Measurements from ENCODE around the gene ASB5. TPM values are rescaled to one million over a fixed set of nuclear protein-coding genes. Genes with fewer than 3 reads are reported as not detected.
A peak's percentile ranks its signal among the peaks of the same experiment; 100 is the strongest.

The ASB5 gene
- total and polyA plus RNA-seq, 2 donors (not counting 1 experiment from before 2014, with no cell fraction given) = not detected

DNA sequence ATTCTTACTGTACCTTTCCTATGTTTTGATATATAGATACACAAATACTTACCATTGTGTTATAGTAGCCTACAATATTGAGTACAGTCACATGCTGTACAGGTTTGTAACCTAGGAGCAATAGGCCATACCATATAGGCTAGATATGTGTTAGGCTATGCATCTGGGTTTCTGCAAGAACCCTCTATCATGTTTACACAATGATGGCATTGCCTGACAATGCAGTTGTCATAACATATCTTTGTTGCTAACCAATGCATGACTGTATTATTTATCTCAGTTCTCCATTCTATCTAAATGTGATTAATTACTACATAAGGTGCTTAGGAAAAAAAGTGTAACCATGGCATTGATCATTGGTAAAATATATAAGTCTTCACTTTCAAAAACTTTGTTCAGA lies 40.8 kb upstream of the ASB5 start:
- Histone ChIP-seq H2AFZ (ENCODE audit: insufficient read depth, low read depth, low read length, poor library complexity, severe bottlenecking) (no peak overlapping the region), H3K4me1 (ENCODE audit: control insufficient read depth in 2 of 2, insufficient read depth in 2 of 2, low read length in 2 of 2) (no peaks in the 10 kb centered on the region), H3K27me3 (replicated peaks in 1 of 4; ENCODE audit: control extremely low read depth in 1 of 4, control insufficient read depth in 3 of 4, insufficient read depth in 4 of 4, low read length in 3 of 4) (peaks cover 0 to 5% (median 0%) of the 10 kb centered on the region in 4 experiments), H4K20me1 (ENCODE audit: control insufficient read depth, insufficient read depth, low read length, poor library complexity, severe bottlenecking) (no peaks in the 10 kb centered on the region), H3K36me3 (replicated peaks in 1 of 2; ENCODE audit: control extremely low read depth in 1 of 2, control insufficient read depth in 1 of 2, extremely low read depth in 1 of 2, insufficient read depth in 2 of 2, low read length in 1 of 2) (no peaks in the 10 kb centered on the region), H3K4me2 (replicated peaks; ENCODE audit: low read depth, low read length, poor library complexity, severe bottlenecking) (no peak overlapping the region), H3K9me3 (ENCODE audit: control extremely low read depth in 1 of 3, control insufficient read depth in 2 of 3, insufficient read depth in 1 of 3, low read length in 2 of 3) (no peaks in the 10 kb centered on the region), H3K4me3 (ENCODE audit: control extremely low read depth in 1 of 5, extremely low read depth in 1 of 5, insufficient read depth in 1 of 5, low read depth in 2 of 5, low read length in 4 of 5) (no peak overlapping the region), H3K9ac (ENCODE audit: low read length) (no peak overlapping the region), H3K27ac (ENCODE audit: low read length in 2 of 2) (no peak overlapping the region), H3K79me2 (ENCODE audit: control insufficient read depth, insufficient read depth, low read length) (no peaks in the 10 kb centered on the region)
- Mint-ChIP-seq H3K9me3 (ENCODE audit: insufficient read depth) (no peaks in the 10 kb centered on the region), H3K4me3 (no peak overlapping the region), H3K4me1 (peaks cover 5% of the 10 kb centered on the region), H3K27me3 (peaks cover 15% of the 10 kb centered on the region), H3K27ac (no peak overlapping the region)
- intact Hi-C loops (cut with micrococcal nuclease) = no loop called here
- POLR2A ChIA-PET = no interaction called here
- ATAC-seq (ENCODE audit: low read depth) = no peak
- DNase-seq = no peak
- CTCF ChIA-PET = no interaction called here
- TF ChIP-seq, protein P1, sequence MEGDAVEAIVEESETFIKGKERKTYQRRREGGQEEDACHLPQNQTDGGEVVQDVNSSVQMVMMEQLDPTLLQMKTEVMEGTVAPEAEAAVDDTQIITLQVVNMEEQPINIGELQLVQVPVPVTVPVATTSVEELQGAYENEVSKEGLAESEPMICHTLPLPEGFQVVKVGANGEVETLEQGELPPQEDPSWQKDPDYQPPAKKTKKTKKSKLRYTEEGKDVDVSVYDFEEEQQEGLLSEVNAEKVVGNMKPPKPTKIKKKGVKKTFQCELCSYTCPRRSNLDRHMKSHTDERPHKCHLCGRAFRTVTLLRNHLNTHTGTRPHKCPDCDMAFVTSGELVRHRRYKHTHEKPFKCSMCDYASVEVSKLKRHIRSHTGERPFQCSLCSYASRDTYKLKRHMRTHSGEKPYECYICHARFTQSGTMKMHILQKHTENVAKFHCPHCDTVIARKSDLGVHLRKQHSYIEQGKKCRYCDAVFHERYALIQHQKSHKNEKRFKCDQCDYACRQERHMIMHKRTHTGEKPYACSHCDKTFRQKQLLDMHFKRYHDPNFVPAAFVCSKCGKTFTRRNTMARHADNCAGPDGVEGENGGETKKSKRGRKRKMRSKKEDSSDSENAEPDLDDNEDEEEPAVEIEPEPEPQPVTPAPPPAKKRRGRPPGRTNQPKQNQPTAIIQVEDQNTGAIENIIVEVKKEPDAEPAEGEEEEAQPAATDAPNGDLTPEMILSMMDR (IDR thresholded peaks at IDR 0.05) = no peak

DNA sequence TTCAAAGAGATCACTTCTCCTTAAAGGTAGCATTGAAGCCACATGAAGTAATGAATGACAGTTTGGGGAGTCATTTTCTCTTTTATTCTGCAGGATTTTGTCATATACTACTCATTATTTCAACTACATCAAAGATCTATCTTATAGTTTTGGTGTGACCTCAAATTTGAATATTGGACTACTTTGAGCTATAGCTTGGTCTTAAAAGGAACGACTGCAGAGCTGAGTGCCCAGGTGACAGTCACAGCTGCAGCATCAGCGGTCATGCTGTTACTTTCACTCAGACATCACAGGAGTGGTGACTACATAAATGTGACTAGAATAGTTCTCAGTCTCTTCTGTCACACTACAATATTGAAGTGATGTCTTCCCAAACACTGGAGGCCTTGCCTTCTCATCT lies 40.0 kb upstream of the ASB5 start:
- Histone ChIP-seq H3K27me3 (replicated peaks in 1 of 4; ENCODE audit: control extremely low read depth in 1 of 4, control insufficient read depth in 3 of 4, insufficient read depth in 4 of 4, low read length in 3 of 4) (peaks cover 0 to 5% (median 0%) of the 10 kb centered on the region in 4 experiments), H3K27ac (ENCODE audit: low read length in 2 of 2) (no peak overlapping the region), H2AFZ (ENCODE audit: insufficient read depth, low read depth, low read length, poor library complexity, severe bottlenecking) (no peak overlapping the region), H3K4me3 (ENCODE audit: control extremely low read depth in 1 of 5, extremely low read depth in 1 of 5, insufficient read depth in 1 of 5, low read depth in 2 of 5, low read length in 4 of 5) (no peak overlapping the region), H3K9ac (ENCODE audit: low read length) (no peak overlapping the region), H3K9me3 (ENCODE audit: control extremely low read depth in 1 of 3, control insufficient read depth in 2 of 3, insufficient read depth in 1 of 3, low read length in 2 of 3) (no peaks in the 10 kb centered on the region), H3K36me3 (replicated peaks in 1 of 2; ENCODE audit: control extremely low read depth in 1 of 2, control insufficient read depth in 1 of 2, extremely low read depth in 1 of 2, insufficient read depth in 2 of 2, low read length in 1 of 2) (no peaks in the 10 kb centered on the region), H4K20me1 (ENCODE audit: control insufficient read depth, insufficient read depth, low read length, poor library complexity, severe bottlenecking) (no peaks in the 10 kb centered on the region), H3K79me2 (ENCODE audit: control insufficient read depth, insufficient read depth, low read length) (no peaks in the 10 kb centered on the region), H3K4me2 (replicated peaks; ENCODE audit: low read depth, low read length, poor library complexity, severe bottlenecking) (no peak overlapping the region), H3K4me1 (ENCODE audit: control insufficient read depth in 2 of 2, insufficient read depth in 2 of 2, low read length in 2 of 2) (no peaks in the 10 kb centered on the region)
- Mint-ChIP-seq H3K4me3 (no peak overlapping the region), H3K27ac (no peak overlapping the region), H3K9me3 (ENCODE audit: insufficient read depth) (no peaks in the 10 kb centered on the region), H3K4me1 (peaks cover 5% of the 10 kb centered on the region), H3K27me3 (peaks cover 20% of the 10 kb centered on the region)
- no CpG with 5 or more reads among the region's 2 CpGs for WGBS (ENCODE audit: insufficient coverage)
- CTCF ChIA-PET = interaction anchor here (1.3 kb wide), 1 partner anchor 22 kb away, joined by 3 read pairs; no protein-coding TSS in a partner anchor
- POLR2A ChIA-PET = no interaction called here
- no peak for TF ChIP-seq EZH2 (IDR thresholded peaks at IDR 0.05; ENCODE audit: borderline replicate concordance, insufficient read depth, low read depth, low read length, poor library complexity, severe bottlenecking)
- TF ChIP-seq, protein P1 (IDR thresholded peaks at IDR 0.05) = no peak
- intact Hi-C loops (cut with micrococcal nuclease) = no loop called here
- DNase-seq (peak; percentile 14), ATAC-seq (ENCODE audit: low read depth) (peak; percentile 7)
